Measurements from ENCODE around the gene EML5.
"Not testable (repeated sequence)": the region's sequence is repeated elsewhere in the genome, so short reads cannot be mapped to it uniquely, and the experiment has no call there.

EML5 gene

DNA sequence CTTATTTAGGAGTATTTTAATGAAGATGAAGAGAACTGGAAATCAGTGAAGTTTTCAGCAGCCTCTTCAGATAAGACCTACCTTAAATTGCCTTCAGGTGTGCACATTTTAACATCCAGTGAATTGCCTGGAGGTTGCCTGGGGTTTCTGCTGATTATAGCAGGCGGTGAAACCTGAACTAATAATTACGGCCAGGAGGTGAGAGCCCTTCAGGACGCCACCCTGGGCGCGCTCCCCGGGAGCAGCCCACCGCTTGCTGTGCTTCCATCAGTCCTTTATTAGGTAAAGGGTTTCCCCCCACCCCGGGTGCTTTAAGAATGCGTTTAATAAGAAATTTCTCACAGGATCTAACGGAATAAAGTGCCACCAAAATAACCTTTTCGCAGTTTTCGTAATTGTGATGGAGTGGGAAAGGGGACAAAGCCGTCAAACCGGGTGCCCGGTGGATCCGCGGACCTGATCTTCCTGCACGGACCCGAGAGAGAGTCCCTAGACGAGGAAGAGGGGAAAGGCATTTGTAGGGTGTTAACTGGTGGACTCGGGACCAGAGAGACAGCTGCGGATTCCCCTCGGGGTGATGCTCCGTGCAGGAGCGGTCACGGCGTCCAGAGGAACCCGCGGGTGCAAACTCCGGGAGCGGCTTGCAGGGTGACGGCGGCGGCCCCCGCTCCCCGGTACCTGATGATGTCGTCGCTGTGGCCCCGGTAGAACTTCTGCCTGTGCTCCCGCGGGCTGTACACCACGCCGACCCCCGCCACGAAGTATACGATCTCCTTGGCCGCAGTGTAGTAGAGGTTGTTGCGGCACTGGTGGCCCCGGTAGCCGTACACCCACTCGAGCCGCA lies 902 bp downstream of the EML5 start:
- DNase-seq (ENCODE audit: low read depth in 2 of 2): no peak
- H3K4me3 ChIP-seq (replicated peaks in 1 of 2; ENCODE audit: low read depth in 2 of 2, low read length in 2 of 2): peak overlapping the region; percentile 31 to 62

DNA sequence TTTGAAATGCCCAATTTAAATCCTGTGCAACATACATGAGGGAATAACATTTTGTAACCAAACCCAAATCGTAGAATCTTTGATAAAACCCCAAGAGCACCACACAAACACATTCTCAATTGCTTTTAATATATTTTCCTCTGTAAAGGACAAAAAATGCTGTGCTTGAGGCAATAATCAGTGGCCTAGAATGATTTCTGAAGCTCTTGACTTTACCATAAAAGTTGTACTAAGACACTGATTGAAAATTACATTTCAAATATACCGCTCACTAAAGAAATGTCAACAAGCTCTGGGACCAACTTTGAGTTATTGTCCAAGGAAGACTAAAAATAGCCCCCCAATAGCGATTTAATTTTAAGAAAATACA lies 1.5 kb downstream of the EML5 start:
- TF ChIP-seq, protein P1, sequence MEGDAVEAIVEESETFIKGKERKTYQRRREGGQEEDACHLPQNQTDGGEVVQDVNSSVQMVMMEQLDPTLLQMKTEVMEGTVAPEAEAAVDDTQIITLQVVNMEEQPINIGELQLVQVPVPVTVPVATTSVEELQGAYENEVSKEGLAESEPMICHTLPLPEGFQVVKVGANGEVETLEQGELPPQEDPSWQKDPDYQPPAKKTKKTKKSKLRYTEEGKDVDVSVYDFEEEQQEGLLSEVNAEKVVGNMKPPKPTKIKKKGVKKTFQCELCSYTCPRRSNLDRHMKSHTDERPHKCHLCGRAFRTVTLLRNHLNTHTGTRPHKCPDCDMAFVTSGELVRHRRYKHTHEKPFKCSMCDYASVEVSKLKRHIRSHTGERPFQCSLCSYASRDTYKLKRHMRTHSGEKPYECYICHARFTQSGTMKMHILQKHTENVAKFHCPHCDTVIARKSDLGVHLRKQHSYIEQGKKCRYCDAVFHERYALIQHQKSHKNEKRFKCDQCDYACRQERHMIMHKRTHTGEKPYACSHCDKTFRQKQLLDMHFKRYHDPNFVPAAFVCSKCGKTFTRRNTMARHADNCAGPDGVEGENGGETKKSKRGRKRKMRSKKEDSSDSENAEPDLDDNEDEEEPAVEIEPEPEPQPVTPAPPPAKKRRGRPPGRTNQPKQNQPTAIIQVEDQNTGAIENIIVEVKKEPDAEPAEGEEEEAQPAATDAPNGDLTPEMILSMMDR (IDR thresholded peaks at IDR 0.05; ENCODE audit: low read depth, low read length): no peak
- DNase-seq (ENCODE audit: low read depth in 2 of 2): no peak
- H3K4me3 ChIP-seq (replicated peaks in 1 of 2; ENCODE audit: low read depth in 2 of 2, low read length in 2 of 2): no peak overlapping the region

More for the DNA sequence above, 902 bp downstream of the EML5 start:
- TF ChIP-seq, protein P1 (IDR thresholded peaks at IDR 0.05; ENCODE audit: low read depth, low read length): no peak

DNA sequence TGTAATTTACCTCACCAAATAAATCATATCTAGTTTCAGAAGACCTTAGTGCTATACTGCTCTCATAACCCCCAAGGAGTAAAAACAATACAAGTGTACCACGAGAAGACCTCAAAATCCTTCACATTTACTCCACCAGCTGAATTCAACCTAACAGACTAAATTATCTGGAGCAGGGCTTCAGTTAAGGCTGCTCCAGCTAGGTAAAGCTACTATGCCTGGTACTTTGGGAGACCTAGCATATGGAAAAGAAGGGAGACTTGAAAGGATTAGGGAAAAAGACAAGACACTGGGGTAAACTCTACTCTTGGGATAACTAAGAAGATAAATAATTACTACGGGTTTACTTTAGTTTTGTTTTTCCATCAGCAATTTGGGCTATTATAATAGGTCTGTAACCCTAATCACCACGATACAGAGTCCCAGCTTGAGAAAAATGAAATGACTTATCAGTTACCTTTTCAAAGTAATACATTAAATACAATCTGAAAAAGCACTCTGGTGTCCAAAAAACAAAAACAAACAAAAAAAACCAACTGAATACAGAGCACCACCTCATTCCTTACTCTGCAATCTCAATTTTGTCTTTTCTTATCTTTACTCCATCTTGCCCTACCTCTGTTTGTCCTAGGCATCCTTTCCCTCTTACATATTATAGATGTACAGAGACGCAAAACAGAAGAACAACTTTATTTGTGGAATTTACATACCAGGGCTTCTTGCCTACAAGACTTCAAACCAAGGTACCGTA lies 2.1 kb downstream of the EML5 start:
- TF ChIP-seq, protein P1 (IDR thresholded peaks at IDR 0.05; ENCODE audit: low read depth, low read length): no peak

DNA sequence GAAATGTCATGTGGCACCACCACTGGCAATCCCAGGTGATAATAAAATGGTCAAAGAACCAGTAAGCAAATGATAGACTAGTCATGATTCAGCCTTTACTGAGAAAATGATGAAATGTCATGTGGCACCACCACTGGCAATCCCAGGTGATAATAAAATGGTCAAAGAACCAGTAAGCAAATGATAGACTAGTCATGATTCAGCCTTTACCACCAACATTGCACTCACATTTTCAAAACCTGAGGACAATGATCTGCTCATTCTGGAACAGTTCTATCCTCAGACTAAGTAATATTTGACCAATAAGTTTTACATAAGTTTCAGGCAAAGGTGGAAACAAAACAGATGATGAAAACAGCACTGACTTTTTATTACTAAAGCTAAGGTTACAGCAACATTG lies 3.2 kb downstream of the EML5 start:
- H3K4me3 ChIP-seq (replicated peaks in 1 of 2; ENCODE audit: low read depth in 2 of 2, low read length in 2 of 2); DNase-seq (ENCODE audit: low read depth in 2 of 2): not testable (repeated sequence)

More for the DNA sequence above, 2.1 kb downstream of the EML5 start:
- H3K4me3 ChIP-seq (replicated peaks in 1 of 2; ENCODE audit: low read depth in 2 of 2, low read length in 2 of 2): no peak overlapping the region
- no peak for DNase-seq (ENCODE audit: low read depth in 2 of 2)

DNA sequence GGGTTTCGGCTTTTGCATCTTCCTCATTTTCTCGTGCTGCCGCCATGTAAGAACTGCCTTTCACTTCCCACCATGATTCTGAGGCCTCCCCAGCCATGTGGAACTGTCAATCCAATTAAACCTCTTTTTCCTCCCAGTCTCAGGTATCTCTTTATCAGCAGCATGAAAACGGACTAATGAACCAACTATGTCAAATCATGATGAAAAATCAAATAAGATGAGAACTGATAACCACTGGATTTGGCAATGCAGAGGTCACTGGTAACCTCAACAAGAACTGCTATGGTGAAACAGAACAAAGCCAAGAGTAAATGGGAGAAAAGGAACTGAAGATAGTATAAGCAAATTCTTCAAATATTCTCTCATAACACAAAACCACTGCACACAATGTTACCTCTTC lies 6.0 kb downstream of the EML5 start:
- no peak for DNase-seq (ENCODE audit: low read depth in 2 of 2)
- TF ChIP-seq, protein P1 (IDR thresholded peaks at IDR 0.05; ENCODE audit: low read depth, low read length): no peak
- no peak overlapping the region for H3K4me3 ChIP-seq (replicated peaks in 1 of 2; ENCODE audit: low read depth in 2 of 2, low read length in 2 of 2)

DNA sequence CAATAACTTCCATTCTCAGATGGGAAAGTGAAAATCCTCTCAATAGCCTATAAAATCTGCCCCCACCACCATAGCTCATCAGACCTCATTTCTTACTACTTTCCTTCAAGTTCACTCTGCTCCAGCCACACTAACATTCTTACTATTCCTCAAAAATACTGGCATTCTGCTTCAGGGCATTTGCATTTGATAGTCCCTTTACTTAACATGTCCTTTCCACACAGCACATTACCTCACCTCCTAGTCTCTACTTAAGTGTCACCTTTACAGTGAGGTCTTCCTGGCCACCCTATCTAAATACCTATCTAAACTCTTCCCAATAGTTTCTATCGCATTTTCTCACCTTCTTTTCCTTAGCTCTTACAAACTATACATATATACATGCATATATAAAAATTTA lies 6.8 kb downstream of the EML5 start:
- H3K4me3 ChIP-seq (replicated peaks in 1 of 2; ENCODE audit: low read depth in 2 of 2, low read length in 2 of 2): no peak overlapping the region
- TF ChIP-seq, protein P1 (IDR thresholded peaks at IDR 0.05; ENCODE audit: low read depth, low read length): no peak
- no peak for DNase-seq (ENCODE audit: low read depth in 2 of 2)

DNA sequence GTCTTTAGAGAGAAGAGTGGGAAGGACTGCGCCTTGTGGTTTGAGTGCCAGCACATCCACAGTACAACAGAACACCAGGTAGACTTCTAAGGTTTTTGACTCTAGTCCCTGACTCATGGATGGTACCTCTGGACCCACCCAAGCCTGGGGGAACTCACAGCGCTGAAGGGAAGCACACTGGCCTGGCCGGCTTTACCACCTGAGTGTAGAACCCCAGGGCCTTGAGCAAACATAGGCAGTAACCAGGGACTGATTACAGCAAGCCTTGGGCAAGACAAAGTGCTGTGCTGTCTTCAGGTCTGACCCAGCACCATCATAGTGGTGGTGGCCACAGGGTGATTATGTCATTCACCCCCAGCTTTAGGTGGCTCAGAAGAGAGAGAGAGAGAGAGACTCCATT lies 17.2 kb downstream of the EML5 start:
- no peak overlapping the region for H3K4me3 ChIP-seq (replicated peaks in 1 of 2; ENCODE audit: low read depth in 2 of 2, low read length in 2 of 2)
- TF ChIP-seq, protein P1 (IDR thresholded peaks at IDR 0.05; ENCODE audit: low read depth, low read length): no peak
- no peak for DNase-seq (ENCODE audit: low read depth in 2 of 2)
